ENCODE results near the gene TGFBR3L.
A peak's percentile ranks its signal among the peaks of the same experiment; 100 is the strongest.
"Not testable (repeated sequence)": the region's sequence is repeated elsewhere in the genome, so short reads cannot be mapped to it uniquely, and the experiment has no call there.

The TGFBR3L gene

DNA sequence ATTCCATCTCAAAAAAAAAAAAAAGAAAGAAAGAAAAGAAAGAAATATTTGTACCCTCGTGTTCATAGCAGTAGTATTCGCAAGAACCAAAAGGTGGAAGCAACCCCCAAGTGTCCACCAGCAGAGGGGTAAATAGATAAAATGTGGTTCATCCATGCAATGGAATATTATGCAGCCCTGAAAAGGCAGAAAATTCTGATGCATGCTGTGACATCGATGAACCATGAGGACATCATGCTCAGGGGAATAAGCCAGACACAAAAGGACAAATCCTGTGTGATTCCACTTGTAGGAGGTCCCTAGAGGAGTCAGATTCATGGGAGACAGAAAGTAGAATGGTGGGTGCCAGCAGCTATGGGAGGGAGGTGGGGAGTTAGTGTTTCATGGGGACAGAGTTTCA is 32.7 kb upstream of the TGFBR3L start:
- no peak for DNase-seq

DNA sequence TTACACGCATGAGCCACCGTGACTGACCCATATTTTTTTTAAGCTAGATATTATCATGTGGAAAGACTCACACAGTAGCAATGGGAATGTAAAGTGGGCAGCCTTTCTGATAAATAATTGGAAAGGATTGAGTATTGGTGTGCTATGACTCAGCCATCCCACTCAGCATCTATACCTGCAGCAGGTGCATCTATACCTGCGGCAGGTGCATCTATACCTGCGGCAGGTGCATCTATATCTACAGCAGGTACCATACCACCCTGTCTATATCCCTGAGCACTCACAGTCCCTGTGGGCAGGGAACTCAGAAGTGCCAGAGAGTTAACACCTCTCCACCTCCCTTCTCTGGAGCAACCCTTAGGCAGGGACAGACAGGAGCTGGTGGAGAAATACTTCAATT is 31.5 kb upstream of the TGFBR3L start:
- DNase-seq = no peak

DNA sequence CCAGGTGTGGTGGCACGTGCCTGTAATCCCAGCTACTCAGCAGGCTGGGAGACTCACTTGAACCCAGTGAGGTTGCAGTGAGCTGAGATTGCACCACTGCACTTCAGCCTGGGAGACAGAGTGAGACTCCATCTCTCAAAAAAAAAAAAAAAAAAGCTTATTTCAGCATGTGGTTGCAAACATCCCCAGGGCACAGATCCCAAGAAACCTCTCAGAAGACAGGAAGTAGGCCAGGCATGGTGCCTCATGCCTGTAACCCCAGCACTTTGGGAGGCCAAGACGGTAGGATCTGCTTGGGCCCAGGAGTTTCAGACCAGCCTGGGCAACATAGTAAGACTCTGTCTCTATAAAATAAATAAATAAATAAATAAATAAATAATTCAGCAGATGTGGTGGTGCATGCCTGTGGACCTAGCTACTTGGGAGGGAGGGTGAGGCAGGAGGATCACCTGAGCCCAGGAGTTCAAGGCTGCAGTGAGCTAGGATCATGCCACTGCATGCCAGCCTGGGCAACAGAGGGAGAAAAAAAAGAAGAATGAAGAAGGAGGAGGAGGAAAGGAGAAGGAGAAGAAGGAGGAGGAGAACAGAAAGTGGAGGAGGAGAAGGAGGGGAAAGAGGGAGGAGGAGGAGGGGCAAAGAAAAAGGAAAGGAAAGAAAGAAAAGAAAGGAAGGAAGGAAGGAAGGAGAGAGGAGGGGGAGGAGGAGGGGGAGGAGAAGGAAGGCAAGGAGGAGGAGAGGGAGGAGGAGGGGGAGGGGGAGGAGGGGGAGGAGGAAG is 30.6 kb upstream of the TGFBR3L start:
- DNase-seq = no peak

DNA sequence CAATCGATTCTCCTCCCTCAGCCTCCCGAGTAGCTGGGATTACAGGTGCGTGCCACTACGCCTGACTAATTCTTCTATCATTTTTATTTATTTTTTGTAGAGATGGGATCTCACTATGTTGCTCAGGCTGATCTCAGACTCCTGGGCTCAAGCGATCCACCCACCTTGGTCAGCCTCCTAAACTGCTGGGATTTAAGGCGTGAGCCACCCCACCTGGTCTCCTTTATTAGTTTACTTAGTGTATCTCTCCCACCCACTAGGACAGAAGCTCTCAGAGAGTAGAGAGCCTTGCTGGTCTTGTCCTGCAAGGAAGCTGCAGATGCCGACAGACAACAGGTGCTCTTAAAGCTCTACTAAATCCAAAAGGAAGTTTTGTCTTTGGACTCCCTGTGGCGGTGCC is 28.8 kb upstream of the TGFBR3L start:
- DNase-seq = no peak

DNA sequence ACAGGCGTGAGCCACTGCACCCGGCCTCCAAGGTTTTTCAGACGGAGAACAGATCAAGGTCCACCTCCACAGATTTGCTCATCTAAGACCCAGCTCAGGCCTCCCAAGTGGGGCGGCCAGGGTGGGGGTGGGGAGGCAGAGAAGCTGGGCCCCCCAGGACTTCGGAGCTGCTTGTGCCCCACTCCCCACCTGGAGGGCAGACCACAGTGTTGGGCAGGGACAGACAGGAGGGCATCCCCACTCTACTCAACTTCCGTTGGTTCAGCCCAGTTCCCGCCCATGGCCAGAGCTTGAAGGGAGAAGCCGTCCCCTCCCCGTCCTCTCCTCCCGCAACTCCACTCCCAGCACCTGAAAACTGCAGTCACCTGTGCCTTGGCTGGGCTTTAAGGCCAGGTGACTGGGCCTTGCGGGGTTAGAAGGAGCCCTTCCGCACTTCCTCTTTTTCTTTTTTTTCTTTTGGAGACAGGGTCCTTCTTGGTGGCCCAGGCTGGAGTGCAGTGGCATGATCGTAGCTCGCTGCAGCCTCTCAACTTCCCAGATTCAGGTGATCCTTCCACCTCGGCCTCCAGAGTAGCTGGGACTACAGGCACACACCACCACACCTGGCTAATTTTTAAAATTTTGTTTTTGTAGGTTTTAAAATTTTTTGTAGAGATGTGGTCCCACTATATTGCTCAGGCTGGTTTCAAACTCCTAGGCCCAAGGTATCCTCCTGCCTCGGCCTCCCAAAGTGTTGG is 27.1 kb upstream of the TGFBR3L start:
- no peak for DNase-seq

DNA sequence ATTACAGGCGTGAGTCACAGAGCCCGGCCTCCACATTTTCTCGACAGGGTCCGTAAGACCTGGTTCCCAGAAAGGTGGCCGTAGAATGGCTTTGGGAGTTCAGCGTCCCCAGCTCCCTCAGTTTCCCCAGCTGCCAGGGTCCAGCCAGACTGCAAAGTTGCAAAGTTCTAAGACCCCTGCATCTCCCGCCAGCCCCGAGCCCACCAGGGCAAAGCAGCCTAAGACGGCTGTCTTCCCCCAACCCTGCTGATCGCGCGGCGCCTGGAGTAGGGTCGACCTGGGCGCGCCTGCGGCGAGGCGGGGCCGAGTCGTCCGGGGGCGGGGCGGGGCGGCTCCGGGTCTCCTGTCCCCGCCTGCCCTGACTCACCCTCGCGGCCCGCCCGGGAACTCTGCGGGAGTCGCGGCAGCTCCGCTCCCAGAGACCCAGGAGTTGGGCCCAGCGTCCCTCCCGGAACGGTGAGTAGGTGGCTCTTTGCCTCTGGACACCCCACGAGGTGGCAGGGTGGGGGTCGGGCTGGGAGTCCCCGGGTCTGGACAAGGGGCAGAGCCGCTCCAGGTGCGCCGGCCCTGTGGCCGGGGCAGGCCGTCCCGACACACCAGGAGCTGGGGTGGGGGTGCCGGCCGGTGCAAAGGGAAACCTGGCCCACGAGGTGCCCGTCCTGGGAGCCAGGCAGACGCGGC is 26.3 kb upstream of the TGFBR3L start, which contains the start of gene LRRC8E:
LRRC8E (plus strand) TSS at position 366 of the 681 bp plus-strand sequence. CDS start 7,094 bp downstream, outside the sequence.
- DNase-seq = peak; percentile 19

DNA sequence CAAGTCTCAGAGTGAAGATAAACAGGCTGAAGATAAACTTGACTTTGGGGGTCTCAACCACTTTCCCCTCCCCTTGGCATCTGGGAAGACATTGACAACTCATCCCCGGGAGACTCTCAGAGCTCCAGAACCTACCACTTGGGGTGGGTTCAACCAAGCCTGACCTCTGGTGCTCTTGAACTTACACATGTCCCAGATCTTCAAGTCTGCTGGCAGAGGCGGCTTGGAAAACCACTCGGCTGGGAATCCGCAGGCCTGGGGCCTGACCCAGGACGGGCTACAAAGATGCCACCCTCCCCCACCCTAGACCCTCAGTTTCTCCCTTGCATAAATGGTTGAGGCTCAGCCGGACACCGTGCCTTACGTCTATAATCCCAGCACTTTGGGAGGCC is 25.8 kb upstream of the TGFBR3L start:
- no peak for DNase-seq

DNA sequence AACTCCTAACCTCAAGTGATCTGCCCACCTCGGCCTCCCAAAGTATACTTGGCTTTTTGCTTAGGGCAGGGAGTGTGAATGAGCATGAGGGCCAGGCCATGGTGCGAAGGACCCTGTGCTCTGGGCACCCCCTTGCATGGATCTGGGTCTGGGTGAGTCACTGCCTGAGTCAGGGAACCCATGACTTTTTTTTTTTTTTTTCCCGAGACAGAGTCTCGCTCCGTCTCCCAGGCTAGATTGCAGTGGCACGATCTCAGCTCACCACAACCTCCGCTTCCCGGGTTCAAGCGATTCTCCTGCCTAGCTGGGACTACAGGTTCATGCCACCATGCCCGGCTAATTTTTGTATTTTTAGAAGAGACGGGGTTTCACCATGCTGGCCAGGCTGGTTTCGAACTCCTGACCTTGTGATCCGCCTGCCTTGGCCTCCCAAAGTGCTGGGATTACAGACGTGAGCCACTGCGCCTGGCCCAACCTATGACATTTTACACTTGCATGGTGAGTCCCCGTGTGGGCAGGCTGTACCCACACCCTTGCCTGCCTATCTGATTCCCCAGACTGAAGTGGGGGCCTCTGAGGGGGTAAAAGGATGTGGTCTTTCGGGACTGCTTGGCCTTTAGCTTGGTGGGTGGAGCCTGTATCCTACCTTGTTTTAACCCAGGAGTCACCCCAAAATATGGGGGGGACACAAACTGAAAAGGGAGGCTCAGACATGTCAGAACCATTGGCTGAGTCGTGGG is 21.1 kb upstream of the TGFBR3L start:
- not testable (repeated sequence) for DNase-seq

DNA sequence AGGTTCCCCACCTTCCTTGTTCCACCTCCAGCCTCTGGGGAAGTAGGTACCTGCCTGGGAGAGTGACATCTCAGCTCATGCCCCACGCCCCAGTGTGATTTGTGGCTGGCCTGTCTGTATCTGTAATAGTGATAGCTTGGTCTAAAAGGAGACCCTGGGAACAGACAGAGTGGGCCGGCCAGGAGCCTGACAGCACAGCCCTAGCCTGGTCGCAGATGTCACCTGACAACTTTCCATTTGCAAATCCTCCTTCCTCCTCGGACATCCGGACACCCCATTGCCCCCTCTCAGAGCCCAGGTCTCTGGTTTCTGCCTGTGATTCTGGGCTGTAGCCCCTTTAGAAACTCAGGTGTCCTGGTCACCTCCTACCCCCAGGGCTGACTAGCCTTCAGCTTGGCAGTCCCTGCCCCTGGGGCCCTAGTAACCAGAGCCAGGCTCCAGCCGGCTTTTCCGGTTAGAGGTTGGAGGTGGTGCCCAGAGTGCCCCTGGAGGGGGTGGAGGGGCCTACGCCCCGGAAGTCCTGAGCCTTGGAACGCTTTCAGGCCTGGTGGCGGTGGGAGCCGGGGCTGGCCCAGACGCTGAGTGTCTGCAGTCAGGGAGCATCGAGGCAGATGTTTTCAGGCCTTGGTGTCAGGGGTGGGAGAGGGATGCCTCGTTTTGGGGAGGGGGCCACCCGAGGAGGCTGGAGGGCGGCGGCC is 19.9 kb upstream of the TGFBR3L start:
- no peak for DNase-seq

DNA sequence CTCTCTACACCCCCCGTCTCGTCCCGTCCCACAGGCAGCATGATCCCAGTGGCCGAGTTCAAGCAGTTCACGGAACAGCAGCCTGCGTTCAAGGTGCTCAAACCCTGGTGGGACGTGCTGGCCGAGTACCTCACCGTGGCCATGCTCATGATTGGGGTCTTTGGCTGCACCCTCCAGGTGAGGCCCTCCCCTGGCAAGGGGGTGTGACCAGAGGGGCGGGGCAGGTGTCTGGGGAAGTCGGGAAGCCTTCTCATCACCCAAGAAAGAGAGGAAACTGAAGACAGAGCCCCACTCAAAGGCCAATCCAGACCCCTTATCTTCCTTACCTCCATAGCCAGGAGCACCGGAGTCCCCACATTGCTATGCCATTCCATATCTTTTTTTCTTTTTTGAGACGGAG is 19.1 kb upstream of the TGFBR3L start:
- no peak for DNase-seq

DNA sequence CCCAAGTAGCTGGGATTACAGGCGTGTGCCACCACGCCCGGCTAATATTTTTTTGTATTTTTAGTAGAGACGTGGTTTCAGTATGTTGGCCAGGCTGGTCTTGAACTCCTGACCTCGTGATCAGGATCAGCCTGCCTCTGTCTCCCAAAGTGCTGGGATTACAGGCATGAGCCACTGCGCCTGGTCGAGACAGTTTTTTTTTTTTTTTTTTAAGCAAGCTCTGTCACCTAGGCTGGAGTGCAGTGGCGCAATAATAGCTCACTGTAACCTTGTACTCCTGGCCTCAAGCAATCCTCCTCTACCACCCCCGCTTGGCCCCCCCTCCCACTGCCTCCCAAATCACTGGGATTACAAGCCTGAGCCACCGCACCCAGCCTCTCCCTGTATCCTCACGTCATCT is 17.3 kb upstream of the TGFBR3L start:
- DNase-seq = no peak

DNA sequence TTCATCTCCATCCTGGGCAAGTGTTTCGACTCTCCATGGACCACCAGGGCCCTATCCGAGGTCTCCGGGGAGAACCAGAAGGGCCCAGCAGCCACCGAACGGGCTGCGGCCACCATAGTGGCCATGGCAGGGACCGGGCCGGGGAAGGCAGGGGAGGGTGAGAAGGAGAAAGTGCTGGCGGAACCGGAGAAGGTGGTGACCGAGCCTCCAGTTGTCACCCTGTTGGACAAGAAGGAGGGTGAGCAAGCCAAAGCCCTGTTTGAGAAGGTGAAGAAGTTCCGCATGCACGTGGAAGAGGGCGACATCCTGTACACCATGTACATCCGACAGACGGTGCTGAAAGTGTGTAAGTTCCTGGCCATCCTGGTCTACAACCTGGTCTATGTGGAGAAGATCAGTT is 15.7 kb upstream of the TGFBR3L start:
- DNase-seq = no peak

DNA sequence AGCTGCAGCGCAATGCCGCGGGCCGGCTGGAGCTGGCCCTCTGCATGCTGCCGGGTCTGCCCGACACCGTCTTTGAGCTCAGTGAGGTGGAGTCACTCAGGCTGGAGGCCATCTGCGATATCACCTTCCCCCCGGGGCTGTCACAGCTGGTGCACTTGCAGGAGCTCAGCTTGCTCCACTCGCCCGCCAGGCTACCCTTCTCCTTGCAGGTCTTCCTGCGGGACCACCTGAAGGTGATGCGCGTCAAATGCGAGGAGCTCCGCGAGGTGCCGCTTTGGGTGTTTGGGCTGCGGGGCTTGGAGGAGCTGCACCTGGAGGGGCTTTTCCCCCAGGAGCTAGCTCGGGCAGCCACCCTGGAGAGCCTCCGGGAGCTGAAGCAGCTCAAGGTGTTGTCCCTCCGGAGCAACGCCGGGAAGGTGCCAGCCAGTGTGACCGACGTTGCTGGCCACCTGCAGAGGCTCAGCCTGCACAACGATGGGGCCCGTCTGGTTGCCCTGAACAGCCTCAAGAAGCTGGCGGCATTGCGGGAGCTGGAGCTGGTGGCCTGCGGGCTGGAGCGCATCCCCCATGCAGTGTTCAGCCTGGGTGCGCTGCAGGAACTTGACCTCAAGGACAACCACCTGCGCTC is 14.8 kb upstream of the TGFBR3L start:
- no peak for DNase-seq

DNA sequence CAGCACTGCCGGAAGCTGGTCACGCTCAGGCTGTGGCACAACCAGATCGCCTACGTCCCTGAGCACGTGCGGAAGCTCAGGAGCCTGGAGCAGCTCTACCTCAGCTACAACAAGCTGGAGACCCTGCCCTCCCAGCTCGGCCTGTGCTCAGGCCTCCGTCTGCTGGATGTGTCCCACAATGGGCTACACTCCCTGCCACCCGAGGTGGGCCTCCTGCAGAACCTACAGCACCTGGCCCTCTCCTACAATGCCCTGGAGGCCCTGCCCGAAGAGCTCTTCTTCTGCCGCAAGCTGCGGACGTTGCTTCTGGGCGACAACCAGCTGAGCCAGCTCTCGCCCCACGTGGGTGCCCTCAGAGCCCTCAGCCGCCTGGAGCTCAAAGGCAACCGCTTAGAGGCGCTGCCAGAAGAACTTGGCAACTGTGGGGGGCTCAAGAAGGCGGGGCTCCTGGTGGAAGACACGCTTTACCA is 14.2 kb upstream of the TGFBR3L start:
- no peak for DNase-seq

DNA sequence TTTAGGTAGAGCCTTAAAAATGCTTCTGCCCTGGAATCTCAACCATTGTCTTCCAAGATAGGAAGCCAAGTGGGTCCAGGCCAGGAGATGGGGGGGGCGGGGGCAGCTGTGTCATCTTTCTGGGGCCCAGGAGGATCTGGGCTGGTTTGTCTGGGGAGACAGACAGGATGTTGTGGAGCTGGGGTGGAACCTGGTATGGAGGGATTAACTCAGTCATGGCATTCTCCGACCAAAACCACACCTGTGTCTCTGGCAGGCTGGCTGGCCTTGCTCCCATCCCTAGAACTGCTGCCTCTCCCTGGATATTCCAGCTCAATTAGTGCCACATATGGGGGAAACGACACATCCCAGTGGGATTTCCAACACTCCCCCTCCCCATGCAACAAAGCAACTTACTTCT is 13.7 kb upstream of the TGFBR3L start:
- DNase-seq = no peak

DNA sequence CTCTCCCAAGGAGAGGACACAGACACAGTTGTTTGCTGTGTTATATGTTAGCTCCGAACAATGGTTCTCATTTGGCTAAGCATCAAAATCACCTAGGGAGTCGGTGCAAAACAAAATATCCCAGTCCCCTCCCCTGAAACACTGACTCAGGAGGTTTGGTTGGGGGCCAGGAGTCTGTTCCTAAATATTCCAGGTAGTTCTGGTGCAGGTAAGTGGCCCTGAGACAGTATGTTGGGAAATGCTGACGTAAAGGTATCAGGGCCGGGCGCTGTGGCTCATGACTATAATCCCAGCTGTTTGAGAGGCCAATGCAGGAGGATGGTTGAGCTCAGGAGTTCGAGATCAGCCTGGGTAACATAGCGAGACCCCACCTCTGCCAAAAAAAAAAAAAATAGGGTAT is 13.3 kb upstream of the TGFBR3L start:
- DNase-seq = no peak

DNA sequence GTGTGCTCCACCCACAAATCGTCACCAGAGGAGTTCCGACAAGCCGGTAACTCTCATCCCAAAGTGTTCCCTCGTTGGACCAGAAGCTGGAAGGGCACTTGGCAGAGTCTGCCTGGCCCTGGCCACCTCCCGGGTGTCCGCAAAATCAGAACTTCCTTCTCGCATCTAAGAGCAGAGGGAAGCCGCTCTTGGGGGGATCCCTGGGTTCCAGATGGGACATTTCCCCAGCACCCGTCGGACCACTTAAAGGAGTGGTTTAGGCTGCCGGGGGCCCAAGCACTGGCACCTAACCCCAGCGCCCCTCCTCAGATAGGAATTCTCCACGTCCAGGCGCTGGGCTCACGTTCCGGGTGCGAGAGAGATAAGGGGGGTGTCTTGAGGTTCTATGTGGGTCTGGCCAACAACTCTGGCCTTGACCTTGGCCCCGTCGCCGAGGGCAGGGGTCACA is 11.8 kb upstream of the TGFBR3L start:
- DNase-seq = no peak

DNA sequence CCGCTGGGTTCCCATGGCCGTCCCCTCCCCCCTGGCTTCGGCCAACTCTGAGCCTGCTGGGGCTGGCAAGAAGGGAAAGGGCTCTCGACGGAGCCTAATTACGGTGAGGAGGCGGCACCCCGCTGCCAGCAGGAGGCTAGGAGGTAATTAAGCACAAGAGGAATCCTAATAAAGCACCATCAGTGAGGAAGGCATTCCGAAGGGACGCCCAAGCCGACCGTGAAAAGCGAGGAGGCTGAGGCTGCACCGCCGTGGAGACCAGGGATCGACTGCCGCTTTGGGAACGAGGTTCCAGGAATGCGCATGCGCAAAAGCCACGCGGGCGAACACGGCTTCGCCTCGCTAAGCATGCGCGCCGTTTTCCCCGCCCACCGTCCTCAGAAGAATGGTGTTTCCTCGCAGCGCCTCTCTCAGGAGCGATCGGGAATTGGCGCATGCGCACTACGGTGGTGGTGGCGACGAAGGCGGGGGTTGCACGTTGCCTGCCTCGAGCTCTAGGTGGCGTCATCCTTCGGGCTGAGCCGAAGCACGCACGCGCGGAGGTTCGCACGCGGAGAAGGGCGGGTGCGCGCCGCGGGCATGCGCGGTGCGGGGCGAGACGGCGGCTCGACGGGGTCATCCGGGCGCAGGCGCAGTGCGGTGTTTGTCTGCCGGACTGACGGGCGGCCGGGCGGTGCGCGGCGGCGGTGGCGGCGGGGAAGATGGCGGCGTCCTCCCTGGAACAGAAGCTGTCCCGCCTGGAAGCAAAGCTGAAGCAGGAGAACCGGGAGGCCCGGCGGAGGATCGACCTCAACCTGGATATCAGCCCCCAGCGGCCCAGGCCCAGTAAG is 11.2 kb upstream of the TGFBR3L start, which contains the start of gene MAP2K7:
MAP2K7 (plus strand) TSS at position 634 of the 830 bp plus-strand sequence; CDS start at position 702, 68 bp downstream.
- DNase-seq = peak; percentile 100

DNA sequence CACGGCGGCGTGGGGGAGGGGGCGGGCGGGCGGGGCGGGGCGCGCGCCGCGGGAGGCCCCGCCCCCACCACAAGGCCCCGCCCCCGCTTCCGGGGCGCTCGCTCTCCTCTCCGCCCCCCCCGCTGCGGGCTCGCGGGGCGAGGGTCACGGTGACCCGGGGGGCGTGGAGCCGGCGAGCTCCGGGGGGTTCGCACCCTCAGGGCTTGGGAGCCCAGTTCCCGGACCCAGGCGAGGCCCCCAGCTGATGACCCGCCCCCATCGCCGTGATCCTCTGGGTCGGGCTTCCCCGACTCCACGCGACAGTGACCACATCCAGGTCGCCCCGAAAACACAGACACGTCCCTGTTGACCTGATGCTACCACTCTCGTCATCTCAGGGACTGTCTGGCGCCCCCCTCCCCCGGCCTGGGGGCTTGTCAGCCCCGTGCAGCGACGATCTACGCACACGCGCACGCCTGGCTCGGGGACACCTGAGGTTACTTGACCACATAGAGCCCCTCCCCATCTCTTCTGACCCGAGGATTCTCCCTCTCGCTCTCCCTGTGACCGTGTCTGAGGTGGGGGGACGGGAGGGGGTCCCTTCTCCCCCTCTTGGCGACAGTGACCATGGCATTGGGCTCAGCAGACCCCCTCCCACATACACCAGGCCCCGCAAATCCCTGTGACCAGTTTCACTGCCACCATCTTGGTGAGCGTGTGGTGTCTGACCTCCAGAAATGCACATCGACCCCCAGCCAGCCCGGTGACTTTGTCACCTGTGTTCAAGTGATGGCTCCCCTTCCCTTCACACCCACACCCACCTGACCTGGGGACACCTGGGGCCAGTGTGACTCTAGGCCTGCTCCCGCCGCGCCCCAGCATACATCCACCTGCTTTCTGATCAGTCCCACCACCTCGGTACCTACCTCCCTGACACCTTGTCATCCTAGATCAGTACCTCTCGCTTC is 10.3 kb upstream of the TGFBR3L start:
- peak; percentile 34 for DNase-seq
